Pancreas (tissue), 10 donors: Measurements from ENCODE around the gene AP4E1. TPM values are rescaled to one million over a fixed set of nuclear protein-coding genes. Genes with fewer than 3 reads are reported as not detected.

Experiments
- ATAC-seq, 4 donors: fragments of 200-7000 bp; cut with Tn5 transposase; one replicate each; pipeline versions ENCODE4 v1.8.0 to v1.9.1; 2020; ENCODE audit warnings: mild to moderate bottlenecking in 4 of 4, moderate library complexity in 4 of 4
- DNase-seq, 6 donors: peaks; one replicate each; pipeline ENCODE4 v3.0.0-alpha.2; 2020
- FAIRE-seq: peaks from 2 replicates; lab custom pipeline; 2012; peaks lifted over from hg19 to GRCh38; lab: Jason Lieb, UNC
- H3K27ac ChIP-seq, 4 donors: fragments of 200-600 bp; sonication (generic); 1 replicate in 3 of 4; 2 replicates in 1 of 4; pipeline versions ENCODE4 v1.5.0 to v1.8.0; 2020
- H3K27me3 ChIP-seq, 4 donors: fragments of 200-600 bp; one replicate each; pipeline ENCODE4 v1.8.0; 2021
- H3K36me3 ChIP-seq, 3 donors: fragments of 200-600 bp; sonication (generic) in 1 of 3; one replicate each; pipeline versions ENCODE4 v1.5.0 to v1.8.0; 2020 to 2021
- H3K4me1 ChIP-seq, 3 donors: fragments of 200-600 bp; one replicate each; pipeline ENCODE4 v1.8.0; 2021
- H3K4me3 ChIP-seq, 4 donors: fragments of 200-600 bp; sonication (generic) in 2 of 4; one replicate each; pipeline versions ENCODE4 v1.5.0 to v1.8.0; 2020 to 2021
- H3K9me3 ChIP-seq, 4 donors: fragments of 200-600 bp; one replicate each; pipeline ENCODE4 v1.8.0; 2021
- WGBS, 2 donors: extraction: QIAGEN DNeasy Blood & Tissue Kit; methylation state at CpG; one replicate each; pipeline ENCODE4 v1.1.7; 2013; 5-methylcytosine and 5-hydroxymethylcytosine counted together
- intact Hi-C, 3 donors: fragments of 100-400 bp; cut with DNase I; formaldehyde crosslinking; loops; one replicate each; pipeline versions ENCODE4 v1.11.1 to v1.14.2; 2022
- polyA plus RNA-seq, 2 donors: library from polyadenylated mRNA; stranded (reverse); fragments of 200-250 nt; gene quantifications; one replicate each; pipeline ENCODE4 v1.2.3, GENCODE V29; 2013
- total RNA-seq, 6 donors: library from RNA; stranded (reverse); fragmentation: NEBNext Ultra II Directional in 4 of 6; extraction: Animal tissue kit (Norgen Biotek cat#: 25700) in 4 of 6; gene quantifications; one replicate each; pipeline versions ENCODE4 v1.2.1 to v1.2.4, GENCODE V29; 2021 to 2023
- TF ChIP-seq, protein P1 (sequence below), 4 donors: fragments of 200-600 bp; sonication (generic) in 3 of 4; IDR thresholded peaks; one replicate each; pipeline versions ENCODE4 v1.5.0 to v1.8.0; 2021; ENCODE audit warnings: antibody characterized with exemption in 4 of 4
- donor health status: healthy with polysubstance abuse.
- donor health status: DM: no; HTN: no; CAD: no; lungs with moderate emphysema.
- donor health status: DM: no; HTN: no; CAD: no.
- donor health status: control.
- donor health status: control.
- donor health status: Bipolar disorder and iron deficiency.
- donor health status: DM: yes; HTN: yes; CAD: no.
- donor health status: DM: no; HTN: no; CAD: no.
- donor health status: DM: no; HTN: no; CAD: no.
- donor health status: DM: yes; HTN: yes; CAD: no.

Gene AP4E1
- total and polyA plus RNA-seq, 8 donors = 1.1 to 4.8 (median 2.4) TPM

DNA sequence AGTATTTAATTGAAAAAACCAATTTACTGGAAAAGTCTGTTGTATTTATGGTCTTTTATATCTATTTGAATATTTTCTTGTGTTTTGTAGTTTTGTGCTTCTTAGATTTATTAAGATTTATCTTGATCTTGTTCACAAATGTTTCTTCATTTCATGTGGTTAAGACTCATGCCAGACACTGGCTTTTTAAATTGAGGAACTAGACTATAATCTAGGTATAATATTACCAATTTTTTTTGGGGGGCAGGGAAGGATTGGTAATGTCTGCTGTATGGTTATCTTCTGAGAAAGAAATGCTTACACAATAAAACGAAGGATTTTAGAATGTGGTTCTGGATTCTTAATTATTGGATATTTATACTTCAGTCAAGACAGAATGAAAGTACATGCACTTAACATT, 24.9 kb downstream of the AP4E1 start:
- no peak overlapping the region for H3K27ac ChIP-seq
- ATAC-seq (no peak), FAIRE-seq (no peak), DNase-seq (no peak)
- no peaks in the 10 kb centered on the region for H3K4me1 ChIP-seq
- intact Hi-C loops = no loop called here
- H3K4me3 ChIP-seq = no peak overlapping the region
- TF ChIP-seq, protein P1, sequence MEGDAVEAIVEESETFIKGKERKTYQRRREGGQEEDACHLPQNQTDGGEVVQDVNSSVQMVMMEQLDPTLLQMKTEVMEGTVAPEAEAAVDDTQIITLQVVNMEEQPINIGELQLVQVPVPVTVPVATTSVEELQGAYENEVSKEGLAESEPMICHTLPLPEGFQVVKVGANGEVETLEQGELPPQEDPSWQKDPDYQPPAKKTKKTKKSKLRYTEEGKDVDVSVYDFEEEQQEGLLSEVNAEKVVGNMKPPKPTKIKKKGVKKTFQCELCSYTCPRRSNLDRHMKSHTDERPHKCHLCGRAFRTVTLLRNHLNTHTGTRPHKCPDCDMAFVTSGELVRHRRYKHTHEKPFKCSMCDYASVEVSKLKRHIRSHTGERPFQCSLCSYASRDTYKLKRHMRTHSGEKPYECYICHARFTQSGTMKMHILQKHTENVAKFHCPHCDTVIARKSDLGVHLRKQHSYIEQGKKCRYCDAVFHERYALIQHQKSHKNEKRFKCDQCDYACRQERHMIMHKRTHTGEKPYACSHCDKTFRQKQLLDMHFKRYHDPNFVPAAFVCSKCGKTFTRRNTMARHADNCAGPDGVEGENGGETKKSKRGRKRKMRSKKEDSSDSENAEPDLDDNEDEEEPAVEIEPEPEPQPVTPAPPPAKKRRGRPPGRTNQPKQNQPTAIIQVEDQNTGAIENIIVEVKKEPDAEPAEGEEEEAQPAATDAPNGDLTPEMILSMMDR (IDR thresholded peaks at IDR 0.05) = no peak
- WGBS, 2 donors = 89 to 94% methylated on average over 1 of the region's 1 CpG
- peaks cover 0 to 11% (median 0%) of the 10 kb centered on the region in 3 donors for H3K36me3 ChIP-seq
- no peaks in the 10 kb centered on the region for H3K9me3 ChIP-seq
- H3K27me3 ChIP-seq = no peaks in the 10 kb centered on the region

DNA sequence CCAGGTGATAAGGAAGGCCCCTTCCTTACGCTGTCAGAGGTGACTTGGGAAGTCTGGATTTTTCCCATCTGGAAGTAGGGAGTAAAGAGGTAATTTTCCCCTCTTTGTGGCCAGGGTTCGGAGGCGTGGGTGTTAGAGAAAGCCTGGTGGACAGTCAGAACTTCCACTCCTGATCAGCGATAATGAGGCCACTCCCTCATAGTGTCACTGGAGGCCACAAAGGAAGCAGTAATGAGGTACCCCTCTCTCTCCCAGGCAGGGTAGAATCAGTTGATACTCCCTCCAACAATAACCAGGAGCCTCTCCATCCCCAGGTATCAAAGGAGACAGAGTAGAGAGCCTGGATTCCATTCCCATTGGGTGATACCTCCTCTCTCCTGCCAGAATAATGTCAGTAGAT, 30.0 kb downstream of the AP4E1 start:
- no peaks in the 10 kb centered on the region for H3K4me1 ChIP-seq
- H3K9me3 ChIP-seq = no peaks in the 10 kb centered on the region
- TF ChIP-seq, protein P1 (IDR thresholded peaks at IDR 0.05) = no peak
- H3K36me3 ChIP-seq = no peaks in the 10 kb centered on the region
- intact Hi-C loops = no loop called here
- ATAC-seq = no peak
- no peak for DNase-seq
- no peaks in the 10 kb centered on the region for H3K27me3 ChIP-seq
- 83 to 98% methylated on average over 4 of the region's 4 CpGs for WGBS, 2 donors
- no peak overlapping the region for H3K27ac ChIP-seq
- FAIRE-seq = no peak
- no peak overlapping the region for H3K4me3 ChIP-seq

DNA sequence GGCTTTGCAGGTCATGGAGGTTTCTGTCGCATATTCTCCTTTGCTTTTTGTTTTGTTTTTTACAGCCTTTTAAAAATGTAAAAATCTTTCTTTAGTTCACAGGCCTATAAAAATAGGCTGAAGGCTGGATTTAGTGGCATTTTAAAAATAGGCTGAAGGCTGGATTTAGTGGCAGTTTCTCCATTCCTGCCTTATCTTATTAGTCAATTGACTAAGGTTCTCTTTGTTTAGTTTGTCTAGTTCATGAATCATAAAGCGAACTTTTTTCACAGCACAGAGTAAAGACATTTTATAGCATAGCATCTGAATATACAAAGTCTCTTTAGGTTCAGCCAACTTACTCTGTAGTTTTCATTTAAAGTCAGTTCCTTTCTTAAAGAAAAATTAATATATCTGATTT, 31.4 kb downstream of the AP4E1 start:
- DNase-seq (no peak), FAIRE-seq (no peak)
- 79 to 88% methylated on average over 2 of the region's 2 CpGs for WGBS, 2 donors

DNA sequence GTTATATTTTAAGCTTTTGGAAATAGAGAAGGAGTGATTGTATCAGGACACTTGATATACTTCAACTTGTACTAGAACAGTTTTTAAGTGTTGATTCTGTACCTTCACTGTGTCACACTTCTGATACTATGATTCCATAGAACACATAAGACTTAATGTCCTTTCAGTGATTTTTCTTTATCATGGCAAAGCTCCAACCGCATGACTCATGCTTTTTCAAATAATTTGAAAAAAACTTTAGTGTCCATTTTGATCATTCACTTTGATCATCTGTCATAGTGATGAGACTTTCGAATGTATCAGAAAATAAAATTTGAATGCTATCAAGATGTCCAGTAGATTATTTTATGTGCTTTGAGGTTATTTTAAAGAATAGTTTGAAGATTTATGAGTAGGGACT, 32.0 kb downstream of the AP4E1 start:
- no peaks in the 10 kb centered on the region for H3K36me3 ChIP-seq
- no peak overlapping the region for H3K27ac ChIP-seq
- no peak for FAIRE-seq
- intact Hi-C loops = no loop called here
- no peaks in the 10 kb centered on the region for H3K27me3 ChIP-seq
- 95 to 96% methylated on average over 2 of the region's 2 CpGs for WGBS, 2 donors
- ATAC-seq = no peak
- no peak overlapping the region for H3K4me3 ChIP-seq
- no peaks in the 10 kb centered on the region for H3K4me1 ChIP-seq
- TF ChIP-seq, protein P1 (IDR thresholded peaks at IDR 0.05) = no peak
- DNase-seq = no peak
- H3K9me3 ChIP-seq = no peaks in the 10 kb centered on the region

More for the DNA sequence above, 31.4 kb downstream of the AP4E1 start:
- Histone ChIP-seq H3K4me3 (no peak overlapping the region), H3K36me3 (no peaks in the 10 kb centered on the region), H3K27me3 (no peaks in the 10 kb centered on the region), H3K27ac (no peak overlapping the region), H3K9me3 (no peaks in the 10 kb centered on the region), H3K4me1 (no peaks in the 10 kb centered on the region)
- ATAC-seq = no peak
- TF ChIP-seq, protein P1 (IDR thresholded peaks at IDR 0.05) = no peak
- intact Hi-C loops = no loop called here

DNA sequence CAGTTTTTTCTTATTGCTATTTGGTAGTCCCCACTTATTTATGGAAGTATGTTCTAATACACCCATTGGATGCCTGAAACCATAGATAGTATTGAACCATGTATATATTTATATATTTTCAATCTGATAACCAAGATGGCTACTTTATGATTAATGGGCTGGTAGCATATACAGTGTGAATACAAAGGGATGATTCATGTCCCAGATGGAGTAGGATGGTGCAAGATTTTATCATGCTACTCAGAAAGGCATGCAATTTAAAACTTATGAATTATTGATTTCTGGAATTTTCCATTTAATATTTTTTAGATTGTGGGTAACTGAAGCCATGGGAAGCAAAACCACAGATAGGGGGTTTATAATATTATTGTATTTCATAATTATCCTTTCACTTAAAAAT, 35.2 kb downstream of the AP4E1 start:
- Histone ChIP-seq H3K9me3 (no peaks in the 10 kb centered on the region), H3K4me1 (no peaks in the 10 kb centered on the region), H3K36me3 (no peaks in the 10 kb centered on the region), H3K27me3 (no peaks in the 10 kb centered on the region), H3K4me3 (no peak overlapping the region), H3K27ac (no peak overlapping the region)
- no peak for FAIRE-seq
- TF ChIP-seq, protein P1 (IDR thresholded peaks at IDR 0.05) = no peak
- no peak for DNase-seq
- ATAC-seq = no peak
- intact Hi-C loops = no loop called here
